ENCODE data around the gene SPATA2L.

SPATA2L gene

GRCh38 chr16:89710709-89711564 lies 9.4 kb upstream of the SPATA2L start:
- Histone ChIP-seq H3K9me3 (ENCODE audit: insufficient read depth, low read length, severe bottlenecking) (no peaks in the 10 kb centered on the region), H3K27ac (ENCODE audit: low read length) (no peak overlapping the region), H3K4me1 (ENCODE audit: insufficient read depth, low read length) (peaks cover 19% of the 10 kb centered on the region), H4K20me1 (ENCODE audit: insufficient read depth, low read length) (no peaks in the 10 kb centered on the region), H3K36me3 (ENCODE audit: insufficient read depth, low read length) (no peaks in the 10 kb centered on the region), H3K4me2 (ENCODE audit: insufficient read depth, low read length) (no peak overlapping the region; the same call in 1 of the 2 replicates), H2AFZ (ENCODE audit: low read depth, low read length) (no peak overlapping the region), H3K4me3 (ENCODE audit: low read depth in 1 of 2, low read length in 2 of 2) (no peak overlapping the region), H3K79me2 (ENCODE audit: insufficient read depth, low read length) (no peaks in the 10 kb centered on the region), H3K27me3 (ENCODE audit: insufficient read depth, low read length, poor library complexity) (no peaks in the 10 kb centered on the region), H3K9ac (ENCODE audit: low read depth, low read length) (no peak overlapping the region)
- no peak for TF ChIP-seq EZH2 (IDR thresholded peaks at IDR 0.05; ENCODE audit: borderline replicate concordance, low read depth, low read length, severe bottlenecking)
- ATAC-seq (ENCODE audit: insufficient read depth, low read depth): no peak
- DNase-seq: no peak

- no peak overlapping the region for H3K27ac ChIP-seq (ENCODE audit: low read length)
- no peaks in the 10 kb centered on the region for H3K36me3 ChIP-seq (ENCODE audit: insufficient read depth, low read length)
- DNase-seq (no peak), ATAC-seq (ENCODE audit: insufficient read depth, low read depth) (no peak)
- no peak overlapping the region for H3K4me2 ChIP-seq (ENCODE audit: insufficient read depth, low read length)
- no peak overlapping the region for H3K9ac ChIP-seq (ENCODE audit: low read depth, low read length)
- no peaks in the 10 kb centered on the region for H4K20me1 ChIP-seq (ENCODE audit: insufficient read depth, low read length)
- H3K27me3 ChIP-seq (ENCODE audit: insufficient read depth, low read length, poor library complexity): no peaks in the 10 kb centered on the region
- no peaks in the 10 kb centered on the region for H3K9me3 ChIP-seq (ENCODE audit: insufficient read depth, low read length, severe bottlenecking)
- no peaks in the 10 kb centered on the region for H3K79me2 ChIP-seq (ENCODE audit: insufficient read depth, low read length)
- H2AFZ ChIP-seq (ENCODE audit: low read depth, low read length): no peak overlapping the region
- H3K4me3 ChIP-seq (ENCODE audit: low read depth in 1 of 2, low read length in 2 of 2): no peak overlapping the region
- TF ChIP-seq EZH2 (IDR thresholded peaks at IDR 0.05; ENCODE audit: borderline replicate concordance, low read depth, low read length, severe bottlenecking) (no peak), CTCF (IDR thresholded peaks at IDR 0.05; ENCODE audit: borderline replicate concordance, extremely low read depth, low read length, poor library complexity, severe bottlenecking) (no peak)
- H3K4me1 ChIP-seq (ENCODE audit: insufficient read depth, low read length): peaks cover 24% of the 10 kb centered on the region
Observed at GRCh38 chr16:89709716-89710432, 8.4 kb upstream of the SPATA2L start.

GRCh38 chr16:89709166-89709565 lies 7.7 kb upstream of the SPATA2L start:
- no peak for TF ChIP-seq EZH2 (IDR thresholded peaks at IDR 0.05; ENCODE audit: borderline replicate concordance, low read depth, low read length, severe bottlenecking)
- TF ChIP-seq CTCF (IDR thresholded peaks at IDR 0.05; ENCODE audit: borderline replicate concordance, extremely low read depth, low read length, poor library complexity, severe bottlenecking): no peak
- Histone ChIP-seq H3K27ac (ENCODE audit: low read length) (no peak overlapping the region), H3K27me3 (ENCODE audit: insufficient read depth, low read length, poor library complexity) (no peaks in the 10 kb centered on the region), H3K9me3 (ENCODE audit: insufficient read depth, low read length, severe bottlenecking) (no peaks in the 10 kb centered on the region), H4K20me1 (ENCODE audit: insufficient read depth, low read length) (no peaks in the 10 kb centered on the region), H3K9ac (ENCODE audit: low read depth, low read length) (no peak overlapping the region), H3K79me2 (ENCODE audit: insufficient read depth, low read length) (no peaks in the 10 kb centered on the region), H3K4me2 (ENCODE audit: insufficient read depth, low read length) (no peak overlapping the region), H3K4me3 (ENCODE audit: low read depth in 1 of 2, low read length in 2 of 2) (no peak overlapping the region), H3K36me3 (ENCODE audit: insufficient read depth, low read length) (no peaks in the 10 kb centered on the region), H3K4me1 (ENCODE audit: insufficient read depth, low read length) (peaks cover 24% of the 10 kb centered on the region), H2AFZ (ENCODE audit: low read depth, low read length) (no peak overlapping the region)
- DNase-seq (no peak), ATAC-seq (ENCODE audit: insufficient read depth, low read depth) (no peak)

GRCh38 chr16:89708481-89708931 lies 7.0 kb upstream of the SPATA2L start:
- ATAC-seq (ENCODE audit: insufficient read depth, low read depth): no peak
- Histone ChIP-seq H3K36me3 (ENCODE audit: insufficient read depth, low read length) (no peaks in the 10 kb centered on the region), H3K4me2 (ENCODE audit: insufficient read depth, low read length) (no peak overlapping the region), H3K27me3 (ENCODE audit: insufficient read depth, low read length, poor library complexity) (no peaks in the 10 kb centered on the region), H3K9ac (ENCODE audit: low read depth, low read length) (no peak overlapping the region), H2AFZ (ENCODE audit: low read depth, low read length) (no peak overlapping the region), H3K79me2 (ENCODE audit: insufficient read depth, low read length) (no peaks in the 10 kb centered on the region), H3K9me3 (ENCODE audit: insufficient read depth, low read length, severe bottlenecking) (no peaks in the 10 kb centered on the region), H3K4me3 (ENCODE audit: low read depth in 1 of 2, low read length in 2 of 2) (no peak overlapping the region), H3K4me1 (ENCODE audit: insufficient read depth, low read length) (peaks cover 24% of the 10 kb centered on the region), H3K27ac (ENCODE audit: low read length) (no peak overlapping the region), H4K20me1 (ENCODE audit: insufficient read depth, low read length) (no peaks in the 10 kb centered on the region)
- TF ChIP-seq CTCF (IDR thresholded peaks at IDR 0.05; ENCODE audit: borderline replicate concordance, extremely low read depth, low read length, poor library complexity, severe bottlenecking) (no peak), EZH2 (IDR thresholded peaks at IDR 0.05; ENCODE audit: borderline replicate concordance, low read depth, low read length, severe bottlenecking) (no peak)
- DNase-seq: no peak

All from DND-41 (cell line).